Parathyroid adenoma (tissue), 2 donors: ENCODE results near the gene TAGAP.

Experiments used
- H2AFZ ChIP-seq: fragments of 300-600 bp; sonication (generic); one replicate; pipeline ENCODE4 v1.7.0; 2017; ENCODE audit warnings: antibody characterized with exemption, mild to moderate bottlenecking
- H3K27ac ChIP-seq: fragments of 300-600 bp; sonication (generic); one replicate; pipeline ENCODE4 v1.7.0; 2017
- H3K27me3 ChIP-seq: fragments of 300-600 bp; sonication (generic); one replicate; pipeline ENCODE4 v1.7.0; 2017; ENCODE audit warnings: low read length; ENCODE audit not compliant: control insufficient read depth, insufficient read depth
- H3K36me3 ChIP-seq: fragments of 300-600 bp; sonication (generic); one replicate; pipeline ENCODE4 v1.7.0; 2017; ENCODE audit warnings: low read length; ENCODE audit not compliant: control insufficient read depth, insufficient read depth
- H3K4me1 ChIP-seq: fragments of 300-600 bp; sonication (generic); one replicate; pipeline ENCODE4 v1.7.0; 2017; ENCODE audit warnings: control low read depth
- H3K4me2 ChIP-seq: fragments of 300-600 bp; sonication (generic); one replicate; pipeline ENCODE4 v1.7.0; 2017; ENCODE audit warnings: low read length
- H3K4me3 ChIP-seq: fragments of 300-600 bp; sonication (generic); one replicate; pipeline ENCODE4 v1.7.0; 2017; ENCODE audit warnings: low read depth, low read length
- H3K79me2 ChIP-seq: fragments of 300-600 bp; sonication (generic); one replicate; pipeline ENCODE4 v1.7.0; 2017; ENCODE audit warnings: control low read depth
- H3K9ac ChIP-seq: fragments of 300-600 bp; sonication (generic); one replicate; pipeline ENCODE4 v1.7.0; 2017; ENCODE audit warnings: mild to moderate bottlenecking
- H3K9me3 ChIP-seq: fragments of 300-600 bp; sonication (generic); one replicate; pipeline ENCODE4 v1.7.0; 2017; ENCODE audit warnings: low read length; ENCODE audit not compliant: control insufficient read depth
- CTCF ChIP-seq: fragments of 300-600 bp; sonication (generic); IDR thresholded peaks from one replicate; pipeline ENCODE4 v1.7.0; 2017; ENCODE audit warnings: antibody characterized with exemption, mild to moderate bottlenecking
- donor health status: primary hyperparathyroidism.

TAGAP gene

GRCh38 chr6:159007510-159007909 is 37.3 kb downstream of the TAGAP start:
- Histone ChIP-seq H3K4me3 (no peak overlapping the region), H3K4me2 (no peak overlapping the region), H2AFZ (no peak overlapping the region), H3K27me3 (no peaks in the 10 kb centered on the region), H3K4me1 (no peaks in the 10 kb centered on the region), H3K9ac (no peak overlapping the region), H3K27ac (no peak overlapping the region), H3K9me3 (no peaks in the 10 kb centered on the region), H3K79me2 (peaks cover 5% of the 10 kb centered on the region), H3K36me3 (no peaks in the 10 kb centered on the region)
- no peak for TF ChIP-seq CTCF

- H3K27me3 ChIP-seq = no peaks in the 10 kb centered on the region
- H3K79me2 ChIP-seq = peaks cover 5% of the 10 kb centered on the region
- H3K4me2 ChIP-seq = no peak overlapping the region
- H3K9ac ChIP-seq = no peak overlapping the region
- no peak overlapping the region for H3K4me3 ChIP-seq
- no peaks in the 10 kb centered on the region for H3K36me3 ChIP-seq
- no peak for TF ChIP-seq CTCF
- H3K9me3 ChIP-seq = no peaks in the 10 kb centered on the region
- H3K27ac ChIP-seq = no peak overlapping the region
- no peak overlapping the region for H2AFZ ChIP-seq
- no peaks in the 10 kb centered on the region for H3K4me1 ChIP-seq
Observed at GRCh38 chr6:159005436-159005835, 39.4 kb downstream of the TAGAP start.

GRCh38 chr6:159004592-159004991 is 40.2 kb downstream of the TAGAP start:
- no peak for TF ChIP-seq CTCF

GRCh38 chr6:159002432-159003155 is 42.2 kb downstream of the TAGAP start:
- no peak for TF ChIP-seq CTCF
- H3K9me3 ChIP-seq = no peaks in the 10 kb centered on the region
- no peak overlapping the region for H3K27ac ChIP-seq
- H3K9ac ChIP-seq = no peak overlapping the region
- H3K79me2 ChIP-seq = peaks cover 3% of the 10 kb centered on the region
- H3K4me3 ChIP-seq = no peak overlapping the region
- H3K4me1 ChIP-seq = no peaks in the 10 kb centered on the region
- no peaks in the 10 kb centered on the region for H3K27me3 ChIP-seq
- no peak overlapping the region for H2AFZ ChIP-seq
- H3K36me3 ChIP-seq = no peaks in the 10 kb centered on the region
- H3K4me2 ChIP-seq = no peak overlapping the region

More at GRCh38 chr6:159004592-159004991, 40.2 kb downstream of the TAGAP start:
- Histone ChIP-seq H3K9ac (no peak overlapping the region), H3K4me3 (no peak overlapping the region), H3K4me1 (no peaks in the 10 kb centered on the region), H3K9me3 (no peaks in the 10 kb centered on the region), H3K36me3 (no peaks in the 10 kb centered on the region), H3K27ac (no peak overlapping the region), H2AFZ (no peak overlapping the region), H3K79me2 (peaks cover 3% of the 10 kb centered on the region), H3K4me2 (no peak overlapping the region), H3K27me3 (no peaks in the 10 kb centered on the region)
